Fibroblast of pulmonary artery (primary cell): ENCODE data around the gene NDRG2.
"Not testable (repeated sequence)": the region's sequence is repeated elsewhere in the genome, so short reads cannot be mapped to it uniquely, and the experiment has no call there.

Source experiments
- DNase-seq: peaks from one replicate; pipeline ENCODE4 v3.0.0-alpha.2; 2010; ENCODE audit warnings: low read depth
- H3K4me3 ChIP-seq: replicated peaks from 2 replicates; pipeline ENCODE4 v1.5.1; 2011; ENCODE audit warnings: low read depth, mild to moderate bottlenecking, control low read depth, low read length, moderate library complexity
- TF ChIP-seq, protein P1 (sequence below): IDR thresholded peaks from 2 replicates; pipeline ENCODE4 v1.5.1; 2011; ENCODE audit warnings: mild to moderate bottlenecking, control low read depth, low read length, inconsistent platforms; ENCODE audit errors: missing control alignments

Gene NDRG2

DNA sequence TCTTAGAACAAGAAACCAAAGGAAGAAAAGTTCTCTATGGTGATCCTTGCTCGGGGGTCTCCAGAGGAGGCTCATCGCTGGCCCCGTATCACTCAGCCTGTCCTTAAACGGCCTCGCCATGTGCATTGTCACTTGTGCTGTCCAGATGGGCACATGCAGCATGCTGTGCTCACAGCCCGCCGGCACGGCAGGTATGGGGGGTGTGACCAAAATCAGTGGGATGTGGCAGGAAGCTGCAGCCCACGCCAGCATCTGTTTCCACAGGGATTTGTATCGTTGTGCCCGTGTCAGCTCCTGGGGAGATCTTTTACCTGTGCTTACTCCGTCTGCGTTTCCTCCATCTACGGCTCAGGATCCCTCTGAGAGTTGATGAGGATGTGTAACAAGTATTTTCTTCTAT, 28.3 kb downstream of the NDRG2 start:
- TF ChIP-seq, protein P1, sequence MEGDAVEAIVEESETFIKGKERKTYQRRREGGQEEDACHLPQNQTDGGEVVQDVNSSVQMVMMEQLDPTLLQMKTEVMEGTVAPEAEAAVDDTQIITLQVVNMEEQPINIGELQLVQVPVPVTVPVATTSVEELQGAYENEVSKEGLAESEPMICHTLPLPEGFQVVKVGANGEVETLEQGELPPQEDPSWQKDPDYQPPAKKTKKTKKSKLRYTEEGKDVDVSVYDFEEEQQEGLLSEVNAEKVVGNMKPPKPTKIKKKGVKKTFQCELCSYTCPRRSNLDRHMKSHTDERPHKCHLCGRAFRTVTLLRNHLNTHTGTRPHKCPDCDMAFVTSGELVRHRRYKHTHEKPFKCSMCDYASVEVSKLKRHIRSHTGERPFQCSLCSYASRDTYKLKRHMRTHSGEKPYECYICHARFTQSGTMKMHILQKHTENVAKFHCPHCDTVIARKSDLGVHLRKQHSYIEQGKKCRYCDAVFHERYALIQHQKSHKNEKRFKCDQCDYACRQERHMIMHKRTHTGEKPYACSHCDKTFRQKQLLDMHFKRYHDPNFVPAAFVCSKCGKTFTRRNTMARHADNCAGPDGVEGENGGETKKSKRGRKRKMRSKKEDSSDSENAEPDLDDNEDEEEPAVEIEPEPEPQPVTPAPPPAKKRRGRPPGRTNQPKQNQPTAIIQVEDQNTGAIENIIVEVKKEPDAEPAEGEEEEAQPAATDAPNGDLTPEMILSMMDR, result no peak
- DNase-seq, result no peak
- no peak overlapping the region for H3K4me3 ChIP-seq

DNA sequence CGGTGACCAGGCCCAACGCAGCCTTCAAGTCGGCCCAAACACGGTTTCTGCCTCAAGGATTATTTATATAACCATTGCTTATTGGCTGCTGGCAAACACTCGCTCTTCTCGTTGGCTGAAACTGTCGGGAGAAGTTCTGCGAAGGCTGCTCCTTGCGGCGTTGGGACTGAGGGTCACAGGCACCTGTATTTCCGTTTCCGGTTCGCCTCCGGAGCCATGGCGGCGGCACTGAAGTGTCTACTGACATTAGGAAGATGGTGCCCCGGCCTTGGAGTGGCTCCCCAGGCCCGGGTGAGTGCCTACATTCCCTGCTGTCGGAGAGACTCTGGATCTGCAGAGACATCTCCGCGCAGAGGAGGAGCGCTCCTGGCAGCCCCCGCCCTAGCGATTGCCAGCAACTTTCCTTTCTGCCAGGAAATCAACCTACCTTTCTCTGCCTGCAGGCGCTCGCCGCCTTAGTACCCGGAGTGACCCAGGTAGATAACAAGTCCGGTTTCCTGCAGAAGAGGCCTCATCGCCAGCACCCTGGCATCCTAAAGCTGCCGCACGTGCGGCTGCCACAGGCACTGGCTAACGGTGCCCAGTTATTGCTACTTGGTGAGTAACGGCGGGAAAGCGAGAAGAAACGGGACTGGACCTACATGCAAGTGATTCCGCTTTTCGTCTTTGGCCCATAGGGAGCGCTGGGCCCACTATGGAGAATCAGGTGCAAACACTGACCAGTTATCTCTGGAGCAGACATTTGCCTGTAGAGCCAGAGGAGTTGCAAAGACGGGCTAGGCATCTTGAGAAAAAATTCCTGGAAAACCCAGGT, 34.9 kb downstream of the NDRG2 start, which contains the start of gene METTL17:
TSS of gene METTL17 (plus strand) at position 194 of the 814 bp plus-strand sequence. CDS start at position 217, 23 bp downstream.
- TF ChIP-seq, protein P1, result peak; percentile 38
- DNase-seq, result peak; percentile 98
- peak within 1 kb of the TSS; percentile 90 for H3K4me3 ChIP-seq

DNA sequence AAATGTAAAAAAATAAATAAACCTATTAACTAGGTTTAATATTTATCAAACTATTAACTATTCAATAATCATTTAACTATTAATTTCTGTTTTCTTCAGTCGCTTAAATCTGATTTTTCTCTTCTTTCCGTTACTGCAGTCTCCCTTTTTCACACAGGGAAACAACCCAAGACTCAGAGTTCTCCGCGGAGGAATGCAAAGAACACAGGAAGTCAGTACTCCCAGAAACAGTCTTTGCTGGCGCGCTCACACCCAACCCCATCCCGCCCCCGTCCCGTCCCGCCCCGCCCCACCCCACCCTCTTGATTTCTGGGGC, 35.4 kb downstream of the NDRG2 start:
- peak overlapping the region; percentile 45 for H3K4me3 ChIP-seq
- TF ChIP-seq, protein P1, result no peak
- DNase-seq, result no peak

DNA sequence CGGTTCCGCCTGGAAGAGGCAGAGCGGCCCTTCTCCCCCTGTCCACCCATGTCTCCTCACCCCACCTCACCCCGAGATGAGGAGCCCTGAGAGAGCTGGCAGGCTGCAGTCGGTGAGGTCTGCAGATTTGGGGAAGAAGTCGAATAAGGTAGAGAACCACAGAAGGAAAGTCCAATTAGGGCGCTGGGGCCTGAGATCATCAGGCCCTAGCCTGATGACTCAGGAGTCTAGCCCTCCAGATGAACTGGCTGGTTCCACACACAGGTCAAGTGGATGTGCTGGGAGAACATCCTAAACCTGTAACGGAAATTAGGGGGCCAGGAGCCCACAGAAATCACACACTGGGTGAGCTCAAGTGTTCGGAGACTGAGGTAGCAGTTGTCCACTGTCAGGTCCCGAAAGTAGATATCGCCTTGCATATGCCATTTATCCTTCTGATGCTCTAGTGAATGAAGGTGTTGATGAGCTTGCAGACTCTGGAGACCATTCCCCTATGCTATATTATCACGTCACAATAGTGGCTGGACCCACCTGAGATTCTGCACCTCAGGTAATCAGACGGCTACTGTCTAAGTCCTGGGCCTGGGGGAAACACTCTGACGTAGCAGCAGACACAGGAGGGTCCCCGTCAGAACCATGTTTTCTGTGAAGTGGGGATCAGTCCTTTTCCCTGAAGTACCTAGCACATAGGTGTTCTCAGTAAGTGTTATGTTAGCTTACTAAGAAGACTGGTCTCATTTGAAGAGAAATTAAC, 36.0 kb downstream of the NDRG2 start:
- TF ChIP-seq, protein P1, result no peak
- peak overlapping the region; percentile 45 for H3K4me3 ChIP-seq
- no peak for DNase-seq

DNA sequence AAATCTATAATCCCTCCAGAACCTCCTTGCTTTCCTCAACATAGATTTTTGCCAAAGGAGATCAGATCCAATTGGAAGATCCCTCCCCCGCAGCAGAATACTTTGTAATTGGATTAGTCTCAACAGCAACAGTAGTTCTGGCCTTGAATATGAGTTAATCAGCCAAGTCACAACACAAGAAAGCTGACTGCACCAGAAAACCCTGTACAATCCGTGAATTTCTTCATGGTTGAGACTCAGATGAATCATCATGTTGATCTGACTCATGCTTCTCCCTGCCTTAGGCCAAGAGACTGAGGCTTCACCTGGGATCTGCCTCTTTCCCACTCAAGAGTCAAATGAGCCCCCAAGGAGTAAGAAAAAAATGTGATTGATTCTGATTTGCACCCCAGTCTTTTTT, 38.0 kb downstream of the NDRG2 start:
- DNase-seq, result peak; percentile 95
- TF ChIP-seq, protein P1, result no peak

DNA sequence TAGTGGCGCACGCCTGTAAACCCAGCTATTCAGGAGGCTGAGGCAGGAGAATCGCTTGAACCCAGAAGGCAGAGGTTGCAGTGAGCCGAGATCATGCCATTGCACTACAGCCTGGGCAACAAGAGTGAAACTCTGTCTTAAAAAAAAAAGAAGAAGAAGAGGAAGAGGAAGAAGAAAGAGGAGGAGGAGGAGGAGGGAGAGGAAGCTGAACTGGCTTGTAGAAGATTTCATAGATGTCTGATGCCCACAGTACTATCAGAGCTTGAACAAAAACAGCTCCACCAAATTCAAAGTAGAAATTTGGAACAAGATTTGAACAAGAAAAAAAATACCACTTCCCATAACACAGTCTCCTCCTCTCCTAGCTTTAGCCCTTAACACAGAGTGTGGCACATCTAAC, 39.2 kb downstream of the NDRG2 start:
- H3K4me3 ChIP-seq, DNase-seq: not testable (repeated sequence)

More for the DNA sequence above, 38.0 kb downstream of the NDRG2 start:
- no peak overlapping the region for H3K4me3 ChIP-seq

DNA sequence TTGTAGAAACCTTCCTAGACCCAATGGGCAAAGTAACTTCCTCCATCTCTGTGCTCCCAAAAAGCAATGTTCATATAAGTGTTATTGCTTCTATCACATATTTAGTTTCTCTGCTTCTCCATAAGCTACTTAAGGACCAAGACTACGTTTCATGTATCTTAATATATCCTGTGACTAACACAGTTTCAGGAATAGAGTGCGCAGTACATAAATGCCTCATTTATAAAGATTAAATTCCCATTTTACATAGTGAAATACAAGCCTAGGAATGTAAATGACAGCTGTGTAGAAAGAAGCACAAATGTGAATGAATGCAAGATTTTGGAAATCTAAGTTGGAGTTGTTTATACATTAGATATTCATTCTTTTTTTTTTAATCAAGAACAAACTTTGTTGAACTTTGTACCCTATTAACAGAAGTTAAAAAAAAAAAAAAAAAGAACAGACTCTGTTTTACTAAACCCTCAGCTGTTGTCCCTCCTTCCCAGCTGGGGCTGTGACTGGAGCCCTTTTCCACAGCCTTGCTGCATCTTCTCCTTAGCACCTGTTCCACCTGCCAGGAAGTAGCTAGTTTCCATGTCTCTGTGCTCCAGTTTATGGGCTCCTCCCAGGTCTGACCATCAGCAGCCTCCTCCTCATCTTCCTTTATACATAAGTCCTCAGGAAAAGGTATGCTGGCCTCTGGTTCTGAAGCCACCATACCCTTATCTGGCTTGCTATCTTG, 42.1 kb downstream of the NDRG2 start:
- TF ChIP-seq, protein P1, result no peak
- no peak for DNase-seq
- H3K4me3 ChIP-seq, result no peak overlapping the region
